HG03565 (cell line): Measurements from ENCODE around the gene TNNC1.

Experiments
- ATAC-seq: cut with Tn5 transposase; IDR thresholded peaks from one replicate; pipeline ENCODE4 v1.9.1; 2021; ENCODE audit warnings: mild to moderate bottlenecking, moderate library complexity; ENCODE audit not compliant: unreplicated experiment

The TNNC1 gene

DNA sequence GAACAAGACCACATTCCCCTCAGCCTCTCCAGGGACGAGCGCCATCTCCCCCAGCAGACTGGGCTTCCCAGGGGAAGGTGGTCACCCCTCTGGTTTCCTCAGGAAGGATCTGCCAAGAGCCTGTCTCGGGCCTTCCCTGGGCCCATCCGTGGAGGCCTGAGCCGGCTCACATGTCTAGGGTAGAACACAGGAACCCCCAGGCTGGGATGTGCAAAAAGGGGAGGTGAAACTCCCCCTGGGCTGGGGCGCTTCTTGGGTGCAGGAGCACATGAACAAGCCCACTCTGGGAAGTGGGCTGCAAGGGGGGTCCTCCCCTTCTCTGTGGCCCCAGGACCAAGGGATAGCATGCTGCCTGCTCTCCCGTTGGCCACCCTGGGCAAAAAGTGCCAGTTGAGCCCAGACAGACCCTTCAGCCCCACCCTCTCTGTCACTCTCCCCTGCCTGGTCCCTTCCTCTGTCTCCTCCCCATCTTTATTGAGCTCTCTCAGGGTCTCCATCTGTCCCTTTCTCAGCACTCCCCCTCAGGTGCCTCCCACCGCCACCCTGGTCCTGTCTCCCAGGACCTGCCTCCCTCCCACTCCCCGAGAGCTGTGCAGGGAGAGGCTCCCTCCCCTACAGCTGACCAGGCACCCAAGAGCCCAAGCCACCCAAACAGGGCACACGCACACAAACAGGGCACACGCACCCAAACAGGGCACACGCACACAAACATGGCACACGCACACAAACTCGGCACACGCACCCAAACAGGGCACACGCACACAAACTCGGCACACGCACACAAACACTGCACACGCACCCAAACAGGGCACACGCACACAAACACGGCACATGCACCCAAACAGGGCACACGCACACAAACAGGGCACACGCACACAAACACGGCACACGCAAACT, 9.8 kb downstream of the TNNC1 start:
- no peak for ATAC-seq

DNA sequence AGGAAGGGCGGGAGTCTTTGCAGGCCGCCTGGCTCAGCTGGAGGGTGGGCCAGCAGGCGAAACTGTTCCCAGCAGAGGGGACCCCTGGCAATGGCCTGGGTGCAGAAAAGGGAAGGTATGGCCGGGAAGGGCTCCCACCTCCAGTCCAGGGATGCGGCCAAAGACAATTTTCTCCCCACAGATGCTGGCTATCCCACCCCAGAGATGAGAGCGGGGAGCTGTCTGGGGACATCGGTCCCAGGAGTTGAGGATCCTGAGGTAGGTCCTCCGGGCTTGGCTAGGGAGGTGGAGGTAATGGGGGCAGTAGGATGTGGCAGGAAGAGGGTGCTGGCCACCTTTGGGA, 10.6 kb downstream of the TNNC1 start:
- no peak for ATAC-seq

DNA sequence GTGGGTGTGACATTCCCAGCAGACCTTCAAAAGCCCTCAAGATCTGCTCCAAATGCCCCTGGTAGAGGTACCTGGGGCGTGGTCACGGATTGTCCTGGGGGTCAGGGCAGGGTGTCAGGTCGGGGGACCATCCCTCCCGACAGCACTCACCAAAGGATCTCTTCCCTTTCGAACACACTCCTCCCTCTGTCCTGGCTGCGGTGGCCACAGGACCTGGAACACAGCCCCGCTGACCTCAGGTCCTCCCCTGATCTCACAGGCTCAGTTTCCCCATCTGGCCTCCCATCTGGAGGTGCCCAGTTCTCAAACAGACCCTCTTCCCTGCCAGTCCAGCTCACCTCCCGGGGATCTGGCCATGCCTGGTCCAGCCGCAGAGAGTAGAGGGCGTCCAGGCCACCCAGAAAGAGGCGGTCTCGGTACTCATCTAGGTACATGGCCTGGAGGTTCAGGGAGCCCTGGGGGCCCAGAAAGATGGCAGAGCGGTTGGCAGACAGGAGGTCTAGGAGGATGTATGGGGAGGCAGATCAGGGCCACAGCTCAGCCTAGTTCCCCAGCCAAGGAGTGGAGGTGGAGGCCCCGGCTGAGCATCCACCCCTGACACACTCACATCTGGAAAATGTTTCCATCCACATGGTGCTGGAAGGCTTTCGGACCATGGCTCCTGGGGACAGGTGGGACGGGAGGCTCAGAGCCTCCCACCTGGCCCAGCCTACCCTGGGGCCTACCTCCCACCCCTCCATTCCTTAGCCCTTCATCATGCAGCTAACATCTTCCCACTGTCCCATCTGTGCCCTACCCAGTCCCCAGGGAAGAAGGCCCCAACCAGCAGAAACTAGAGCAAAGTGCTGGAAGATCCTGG, 11.2 kb downstream of the TNNC1 start:
- ATAC-seq: no peak

DNA sequence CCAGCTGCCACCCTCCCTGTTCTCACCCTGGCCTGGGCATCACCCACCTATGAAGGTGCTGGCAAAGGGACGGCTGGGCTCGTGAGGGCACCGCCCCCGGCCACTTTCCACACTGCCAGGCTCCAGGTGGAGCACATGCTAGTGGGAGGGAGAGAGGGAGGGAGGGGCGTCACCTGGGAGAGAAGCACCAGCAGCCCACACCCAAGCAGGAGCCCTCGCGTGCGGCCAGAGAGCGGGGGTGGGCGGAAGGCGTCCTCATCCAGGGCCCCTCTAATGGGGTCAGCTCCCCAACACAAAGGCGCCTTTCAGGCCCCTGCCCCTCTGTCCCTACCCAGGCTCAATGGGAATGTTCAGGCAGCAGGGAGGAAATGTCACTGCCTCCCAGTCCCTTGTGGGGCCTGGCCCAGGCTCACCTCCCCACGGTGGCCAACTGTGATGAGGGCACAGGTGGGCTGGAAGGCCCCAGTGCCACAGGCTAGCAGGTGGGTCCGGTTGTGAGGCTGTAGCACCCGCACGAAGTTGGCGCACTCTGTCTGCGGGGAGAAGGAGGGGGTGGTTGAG, 12.0 kb downstream of the TNNC1 start:
- ATAC-seq: no peak

DNA sequence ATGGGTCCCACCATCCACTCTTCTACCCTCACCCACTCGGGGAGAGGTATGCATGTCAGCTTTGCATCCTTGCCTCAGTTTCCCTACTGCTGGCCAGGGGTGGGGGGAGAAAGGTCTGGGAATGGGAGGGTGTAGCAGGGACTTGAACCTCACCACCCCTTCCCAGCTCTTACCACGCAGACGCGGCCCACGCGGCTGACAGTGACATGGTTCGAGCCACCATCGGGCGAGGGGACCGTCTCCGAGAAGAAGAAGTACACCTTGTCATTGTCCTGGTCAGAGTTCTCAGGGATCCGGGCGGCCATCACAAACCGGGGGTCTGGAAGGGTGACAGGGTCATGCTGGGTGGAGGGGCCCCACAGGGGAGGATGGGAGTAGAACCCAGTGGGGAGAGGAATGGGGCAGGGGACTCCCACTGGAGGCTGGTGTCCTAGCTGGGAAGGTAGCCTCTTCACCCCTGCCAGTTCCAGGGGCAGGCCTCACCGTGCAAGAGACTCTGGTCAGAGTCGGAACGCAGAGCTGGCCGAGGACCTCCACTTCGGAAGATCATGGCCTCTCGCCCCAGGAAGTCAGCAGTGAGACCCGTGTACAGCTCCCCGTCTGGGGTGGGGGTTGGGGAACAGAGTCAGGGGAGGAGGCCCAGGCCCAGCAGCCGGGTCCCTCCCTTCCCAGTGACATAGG, 12.6 kb downstream of the TNNC1 start:
- no peak for ATAC-seq

DNA sequence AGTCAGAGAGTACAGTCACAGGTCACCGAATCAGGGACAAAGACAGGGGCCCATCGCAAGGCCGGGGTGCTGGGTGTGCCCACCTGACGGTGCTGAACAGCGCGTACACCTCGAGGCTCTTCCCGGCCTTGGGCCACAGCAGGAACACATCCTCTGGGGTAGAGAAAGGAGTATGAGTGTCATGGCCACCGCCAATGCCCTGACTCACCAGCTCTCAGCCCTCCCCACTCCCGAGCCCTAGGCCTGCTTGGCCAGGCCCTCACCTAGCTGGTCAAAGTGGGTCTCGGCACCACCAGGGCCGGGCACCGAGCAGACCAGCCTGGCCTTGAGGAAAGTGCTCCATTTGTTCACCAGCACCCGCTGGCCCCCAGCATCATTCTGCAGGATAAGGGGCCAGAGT, 13.2 kb downstream of the TNNC1 start:
- no peak for ATAC-seq

DNA sequence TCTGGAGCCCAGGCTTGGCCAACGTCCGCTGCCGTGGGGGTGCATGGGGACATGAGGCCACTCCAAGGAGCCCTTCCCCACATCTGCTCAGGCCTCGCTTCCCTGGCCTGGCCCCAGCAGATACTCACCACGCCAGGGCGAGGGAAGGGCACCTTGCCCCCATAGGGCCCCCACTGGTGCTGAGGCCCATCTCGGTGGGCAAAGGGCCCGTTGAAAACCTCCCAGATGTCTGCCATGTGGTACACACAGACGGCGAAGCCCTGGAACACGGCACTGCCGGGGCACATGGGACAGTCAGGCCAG, 13.6 kb downstream of the TNNC1 start:
- no peak for ATAC-seq

DNA sequence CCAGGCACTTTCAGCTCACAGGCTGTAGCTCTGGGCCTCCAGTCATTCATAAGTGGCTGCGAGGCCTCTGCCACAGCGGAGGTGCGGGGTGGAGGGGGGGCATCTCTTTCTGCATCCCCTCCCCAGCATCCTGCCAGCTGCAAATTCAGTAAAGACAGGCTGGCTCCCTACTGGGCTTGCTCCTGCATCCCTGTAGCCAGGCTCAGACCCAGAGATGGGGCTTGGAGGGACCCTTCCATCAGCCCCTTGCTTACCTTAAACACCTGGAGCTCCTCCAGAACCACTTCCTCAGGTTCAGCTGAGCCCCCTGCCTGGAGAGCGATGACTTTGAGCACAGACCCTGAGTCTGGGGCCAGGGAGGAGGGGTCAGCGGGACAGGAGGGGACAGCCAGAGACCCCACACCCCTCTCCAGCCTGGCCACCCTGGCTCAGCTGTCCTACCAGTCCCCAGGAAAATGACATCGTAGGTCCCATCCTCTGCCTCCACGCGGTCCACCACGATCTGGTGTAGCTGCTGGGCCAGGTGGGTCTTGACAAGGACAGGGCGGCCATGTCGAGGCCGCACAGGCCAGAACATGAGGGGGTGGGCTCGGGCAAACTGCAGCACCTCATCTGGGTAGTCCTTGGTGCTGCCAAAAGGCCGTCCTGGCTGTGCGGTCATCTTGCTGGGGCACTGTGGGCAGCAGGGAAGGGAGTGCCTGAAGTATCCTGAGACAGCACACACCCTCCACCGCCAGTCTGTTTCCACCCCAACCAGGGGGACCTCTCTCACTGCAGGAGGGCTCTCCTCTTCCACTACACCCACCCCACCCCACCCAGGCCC, 14.2 kb downstream of the TNNC1 start:
- ATAC-seq: no peak

DNA sequence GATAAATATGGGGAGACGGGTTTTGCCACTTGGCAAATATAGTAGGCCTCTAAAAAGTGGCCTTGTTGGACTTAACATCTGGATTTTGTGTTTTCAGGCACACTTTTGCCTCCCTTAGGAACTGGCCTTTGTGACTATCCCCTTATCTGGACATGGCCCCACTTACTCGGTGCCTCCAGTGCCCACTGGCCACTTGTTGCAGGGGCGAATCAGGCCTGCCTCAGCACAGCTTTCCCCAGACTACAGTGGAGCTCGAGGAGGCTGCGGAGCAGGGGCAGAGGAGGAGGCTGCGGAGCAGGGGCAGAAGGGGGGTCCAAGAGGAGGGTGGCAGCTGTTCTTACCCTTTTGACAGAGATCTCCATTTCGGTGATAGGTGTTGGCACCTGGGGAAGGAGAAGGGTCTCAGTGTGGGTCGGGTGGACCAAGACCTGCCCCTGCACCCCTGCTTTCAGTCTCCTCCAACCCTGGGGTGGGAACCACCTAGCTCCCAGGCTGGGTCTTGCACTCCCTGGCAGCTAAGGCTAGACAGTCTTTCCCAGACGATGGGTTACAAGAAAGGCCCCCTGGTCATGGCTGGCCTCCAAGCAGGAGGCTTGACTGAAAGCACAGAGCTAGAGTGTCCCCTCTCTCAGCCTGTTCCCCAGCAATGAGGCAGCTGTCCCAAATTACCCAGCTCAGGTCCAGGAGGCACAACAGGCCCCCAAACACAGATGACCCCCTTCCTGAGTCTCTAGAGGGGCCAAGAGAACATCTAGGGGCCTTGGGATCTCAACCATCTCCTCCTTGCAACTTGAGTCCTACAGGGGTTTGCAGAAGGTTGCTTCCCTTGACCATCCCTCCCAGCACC, 15.0 kb downstream of the TNNC1 start:
- ATAC-seq: no peak

DNA sequence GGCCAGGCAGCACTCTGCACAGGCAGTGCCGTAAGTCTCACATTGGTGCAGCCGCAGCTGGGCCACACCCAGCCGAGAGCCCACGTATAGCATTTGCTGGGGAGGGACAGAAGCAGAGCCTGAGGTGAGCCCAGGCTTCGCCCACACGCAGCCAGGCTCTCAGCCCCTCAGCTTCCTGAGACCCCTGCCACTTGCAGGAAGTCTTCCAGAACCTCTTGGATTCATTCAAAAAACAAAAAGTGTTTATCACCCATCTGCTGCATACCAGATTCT, 15.8 kb downstream of the TNNC1 start:
- ATAC-seq: no peak

DNA sequence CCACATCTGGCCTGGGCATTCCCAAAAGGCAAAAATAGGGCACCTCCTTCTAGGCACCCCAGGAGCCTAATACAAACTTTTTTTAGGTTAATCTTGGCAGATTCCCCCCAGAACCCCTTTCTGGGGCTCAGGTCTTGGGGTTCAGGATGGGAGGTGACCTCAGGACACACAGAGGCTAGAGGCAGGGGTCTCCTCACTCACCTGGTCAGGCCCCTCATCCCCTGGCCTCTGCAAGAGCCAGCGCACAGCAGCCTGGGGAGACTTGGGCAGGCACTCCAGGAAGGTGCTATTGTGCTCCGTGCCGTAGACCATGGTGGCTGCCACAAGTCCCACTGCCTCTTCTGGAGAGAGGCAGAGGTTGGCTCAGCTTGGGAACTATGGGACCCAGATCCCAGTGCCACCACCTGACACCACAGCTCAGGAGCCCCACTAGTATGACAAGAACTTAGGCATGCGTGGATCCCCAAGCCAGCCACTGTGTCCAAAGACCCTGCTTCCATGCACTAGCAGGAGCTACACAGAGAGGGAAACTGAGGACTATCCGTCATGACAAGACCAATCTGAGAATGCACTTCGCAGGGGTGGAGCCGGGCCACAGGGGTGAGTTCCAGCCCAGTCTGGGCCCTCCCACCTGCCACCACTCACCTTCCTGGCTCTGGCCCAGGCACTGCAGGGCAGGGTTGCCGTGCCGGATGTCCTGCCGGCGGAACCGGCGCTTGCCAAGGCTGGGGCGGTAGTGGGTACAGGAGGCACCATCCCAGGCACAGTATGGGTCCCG, 16.3 kb downstream of the TNNC1 start:
- ATAC-seq: no peak

DNA sequence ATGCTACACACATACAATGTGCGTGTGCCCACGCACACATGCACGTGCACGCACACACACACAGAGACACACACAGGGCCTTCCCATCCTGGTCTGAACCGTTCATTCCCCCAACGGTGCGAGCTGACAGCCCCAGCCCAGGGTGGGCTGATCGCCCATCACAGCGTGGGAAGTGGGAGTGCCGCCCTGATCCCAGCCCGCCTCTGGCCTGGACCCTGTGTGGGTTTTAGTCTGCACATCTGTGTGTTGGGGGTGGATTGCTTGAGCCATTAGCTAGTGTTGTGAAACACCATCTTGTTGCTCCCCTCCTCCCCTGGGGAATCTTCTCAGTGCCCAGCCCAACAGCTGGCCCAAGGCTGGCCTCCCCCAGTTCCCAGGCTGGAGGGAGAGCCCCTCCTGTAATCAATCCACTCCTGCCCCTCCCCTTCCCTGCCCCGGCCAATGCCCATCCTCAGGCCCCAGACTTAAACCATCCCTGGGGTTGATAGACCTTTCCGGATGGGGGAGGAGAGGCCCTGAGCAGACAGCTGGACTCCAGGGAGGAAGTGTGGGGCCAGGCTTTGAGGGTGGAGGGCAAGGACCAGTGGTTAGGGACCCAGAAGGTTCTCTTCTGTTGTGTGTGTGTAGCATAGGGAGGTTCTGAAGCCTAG, 17.2 kb downstream of the TNNC1 start:
- no peak for ATAC-seq

DNA sequence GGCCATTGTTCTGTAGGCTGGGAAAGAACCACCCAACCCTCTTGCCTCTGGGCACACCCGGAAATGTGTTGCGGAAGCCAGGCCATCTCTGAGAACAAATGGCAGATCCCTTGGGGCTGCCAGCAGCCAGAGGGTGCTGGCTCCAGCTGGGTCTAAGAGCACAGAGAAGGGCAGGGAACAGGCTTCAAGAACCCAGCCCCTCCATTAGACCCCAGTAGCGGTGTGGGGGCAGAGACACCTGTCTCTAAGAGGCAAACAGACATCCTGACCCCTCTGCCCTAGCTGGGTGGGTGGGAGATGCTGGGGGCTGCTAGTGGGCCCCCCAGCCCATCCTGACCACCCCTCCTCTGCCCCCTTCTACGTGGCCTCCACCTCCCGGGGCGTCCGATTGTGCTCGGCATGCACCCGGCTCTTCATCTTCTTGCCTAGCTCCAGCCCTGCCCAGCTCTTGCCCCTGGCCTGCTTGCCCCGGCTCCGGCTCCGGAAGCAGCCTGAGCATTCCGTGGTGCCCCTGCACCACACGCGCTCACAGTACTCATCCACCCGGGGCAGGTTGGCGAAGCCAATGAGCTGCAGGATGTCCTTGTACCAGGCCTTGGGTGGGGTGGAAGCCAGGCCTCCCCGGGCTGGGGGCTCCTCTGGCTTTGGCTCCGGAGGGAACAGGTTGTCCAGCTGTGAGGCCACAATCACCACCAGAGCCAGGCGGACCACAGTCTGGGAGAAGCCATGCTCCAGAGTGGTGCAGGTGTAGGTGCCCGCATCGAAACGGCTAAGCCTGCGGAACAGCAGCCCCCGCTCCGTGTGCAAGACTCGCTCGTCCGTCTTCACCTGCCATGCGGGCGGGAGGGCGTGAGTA, 18.4 kb downstream of the TNNC1 start:
- ATAC-seq: no peak

DNA sequence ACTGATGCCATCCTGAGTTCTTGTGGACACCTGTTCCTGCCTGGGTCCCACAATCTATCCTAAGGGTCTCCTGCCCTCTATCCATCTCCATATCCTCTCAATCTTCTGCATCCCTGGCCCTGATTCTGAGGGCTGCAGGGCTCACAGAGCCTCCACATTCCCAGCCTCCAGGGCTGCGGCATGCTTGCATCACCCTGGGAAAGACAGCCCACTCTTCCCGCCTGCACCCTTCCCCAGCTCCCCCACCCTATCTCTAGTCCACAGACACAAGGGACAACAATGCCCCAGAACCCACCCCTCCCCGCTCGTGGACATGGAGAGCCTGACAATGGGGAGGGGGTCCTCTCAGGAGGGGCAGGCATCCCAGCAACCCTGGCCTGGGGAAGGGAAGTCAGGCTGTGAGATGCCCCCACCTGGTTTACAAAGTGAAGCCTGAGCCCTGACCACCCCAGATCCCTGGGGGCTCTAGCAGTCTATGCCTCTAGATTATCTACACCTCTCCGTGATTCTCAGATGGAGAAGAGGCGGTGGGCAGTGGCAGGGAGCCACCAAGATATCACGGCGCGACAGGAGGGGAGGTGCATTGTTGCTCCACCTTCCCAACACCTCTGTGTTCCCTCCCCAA, 19.2 kb downstream of the TNNC1 start:
- no peak for ATAC-seq

DNA sequence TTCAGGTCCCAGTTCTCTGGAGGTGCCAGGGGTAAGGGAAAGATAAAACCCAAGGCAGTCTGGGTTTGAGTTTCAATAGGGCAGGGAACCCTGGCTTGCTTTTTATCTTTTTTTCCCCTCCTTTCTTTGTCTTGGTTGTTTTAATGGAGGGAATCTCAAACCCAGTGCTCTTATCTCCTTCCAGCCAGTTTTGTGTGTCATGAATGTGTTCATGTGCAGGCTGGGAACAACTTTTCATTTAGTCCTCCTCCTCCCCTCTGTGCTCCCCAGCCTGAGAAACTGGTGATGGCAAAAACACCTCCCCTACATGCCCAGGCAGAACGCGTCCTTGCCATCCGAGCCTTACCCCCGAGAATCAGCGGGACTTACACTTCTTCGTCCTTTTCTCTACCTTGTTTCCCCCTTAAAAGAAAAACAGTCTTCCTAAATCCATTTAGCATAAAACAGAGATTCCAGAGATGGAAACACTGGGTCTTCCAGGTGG, 19.8 kb downstream of the TNNC1 start:
- no peak for ATAC-seq

DNA sequence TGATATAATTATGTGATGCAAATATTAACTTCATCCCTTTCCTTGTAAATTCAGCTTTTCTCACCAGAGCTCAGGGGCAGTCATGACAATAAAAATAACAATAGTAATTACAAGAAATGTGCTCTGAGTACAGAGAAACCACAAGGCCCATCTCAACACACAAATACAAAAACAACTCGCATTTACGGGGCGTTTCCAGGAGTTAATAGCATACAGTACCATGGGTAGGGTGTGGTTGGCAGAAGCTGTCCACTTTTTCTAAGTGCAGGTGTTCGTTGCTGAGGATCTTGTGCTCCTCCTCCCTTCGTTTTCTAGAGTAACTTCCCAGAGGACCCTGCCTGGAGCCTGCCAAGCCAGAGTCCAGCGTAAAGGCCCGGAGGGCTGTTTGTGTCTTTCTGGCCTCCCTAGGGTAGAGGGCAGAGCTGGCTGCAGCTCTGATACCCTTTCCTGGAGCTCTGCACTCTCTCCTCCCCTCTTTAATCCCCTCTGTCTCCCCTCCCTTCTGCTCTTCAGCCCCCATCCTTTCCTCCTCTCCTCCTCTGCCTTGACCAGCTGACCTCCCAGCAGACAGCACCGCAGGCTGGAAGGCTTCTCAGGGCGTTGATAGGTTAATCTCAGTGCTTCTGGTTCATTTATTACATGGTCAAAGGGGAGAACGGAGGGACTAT, 20.4 kb downstream of the TNNC1 start:
- no peak for ATAC-seq

DNA sequence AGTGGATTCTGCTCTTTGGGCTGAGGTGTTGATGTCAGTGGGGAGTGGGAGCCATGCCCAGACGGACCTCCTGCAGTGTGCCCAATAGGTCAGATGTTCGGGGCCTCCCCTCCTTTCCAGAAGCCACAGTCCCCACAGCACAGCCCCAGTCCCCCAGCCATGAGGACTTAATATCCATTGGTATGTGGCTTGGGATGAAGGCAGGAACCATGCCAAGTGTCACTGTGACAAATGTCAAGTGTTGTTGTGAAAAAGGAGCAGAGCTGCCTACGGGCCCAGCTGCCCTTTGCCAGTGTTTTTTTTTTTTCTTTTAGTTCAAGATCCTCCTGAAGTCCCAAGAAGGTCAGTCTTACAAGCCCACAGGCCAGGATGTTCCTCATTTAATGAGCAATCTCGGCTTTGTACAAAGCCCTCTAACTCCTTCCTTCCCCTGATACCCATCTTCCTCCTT, 21.1 kb downstream of the TNNC1 start:
- ATAC-seq: no peak
